Memory B cell (primary cell): Measurements from ENCODE around the gene PDCD6IP.
"Not testable (repeated sequence)": the region's sequence is repeated elsewhere in the genome, so short reads cannot be mapped to it uniquely, and the experiment has no call there.

ENCODE experiments used
- ATAC-seq: fragments of 150-1000 bp; cut with Tn5 transposase; 2 replicates; pipeline ENCODE4 v1.10.0; 2021; ENCODE audit warnings: low read depth, mild to moderate bottlenecking, moderate library complexity
- DNase-seq, 2 donors: peaks; one replicate each; pipeline ENCODE4 v3.0.0; 2022; ENCODE audit warnings: low spot score in 2 of 2
- H3K27ac Mint-ChIP-seq: one replicate; pipeline ENCODE4 v1.8.0; 2022; ENCODE audit warnings: mild to moderate bottlenecking, moderate library complexity, mixed read lengths
- H3K27me3 Mint-ChIP-seq: one replicate; pipeline ENCODE4 v1.8.0; 2022; ENCODE audit warnings: mixed read lengths
- H3K36me3 Mint-ChIP-seq: one replicate; pipeline ENCODE4 v1.8.0; 2022; ENCODE audit warnings: mild to moderate bottlenecking, mixed read lengths
- H3K4me1 Mint-ChIP-seq: one replicate; pipeline ENCODE4 v1.8.0; 2022; ENCODE audit warnings: mixed read lengths
- H3K4me3 Mint-ChIP-seq: one replicate; pipeline ENCODE4 v1.8.0; 2022; ENCODE audit warnings: mild to moderate bottlenecking, moderate library complexity, mixed read lengths
- H3K9me3 Mint-ChIP-seq: one replicate; pipeline ENCODE4 v1.8.0; 2022; ENCODE audit warnings: mixed read lengths

The PDCD6IP gene

GRCh38 chr3:33850599-33850998 is 52.2 kb downstream of the PDCD6IP start:
- DNase-seq, H3K27me3 Mint-ChIP-seq, ATAC-seq, H3K9me3 Mint-ChIP-seq, H3K4me3 Mint-ChIP-seq: not testable (repeated sequence)
- Mint-ChIP-seq H3K27ac (peak overlapping the region; percentile 36), H3K4me1 (peaks cover 18% of the 10 kb centered on the region), H3K36me3 (peaks cover 39% of the 10 kb centered on the region)

GRCh38 chr3:33855407-33855806 is 57.0 kb downstream of the PDCD6IP start:
- H3K9me3 Mint-ChIP-seq, DNase-seq, ATAC-seq, H3K27me3 Mint-ChIP-seq, H3K4me3 Mint-ChIP-seq: not testable (repeated sequence)
- Mint-ChIP-seq H3K4me1 (peaks cover 10% of the 10 kb centered on the region), H3K27ac (peak overlapping the region; percentile 51), H3K36me3 (peaks cover 39% of the 10 kb centered on the region)

- no peak for DNase-seq
- no peaks in the 10 kb centered on the region for H3K27me3 Mint-ChIP-seq
- H3K36me3 Mint-ChIP-seq: peaks cover 38% of the 10 kb centered on the region
- no peaks in the 10 kb centered on the region for H3K9me3 Mint-ChIP-seq
- peaks cover 10% of the 10 kb centered on the region for H3K4me1 Mint-ChIP-seq
- no peak overlapping the region for H3K4me3 Mint-ChIP-seq
- peak overlapping the region; percentile 51 for H3K27ac Mint-ChIP-seq
- no peak for ATAC-seq
Measured at GRCh38 chr3:33855884-33856546, 57.6 kb downstream of the PDCD6IP start.

GRCh38 chr3:33857701-33858100 is 59.3 kb downstream of the PDCD6IP start:
- not testable (repeated sequence) for DNase-seq, H3K27ac Mint-ChIP-seq, H3K9me3 Mint-ChIP-seq, ATAC-seq, H3K4me1 Mint-ChIP-seq, H3K27me3 Mint-ChIP-seq, H3K4me3 Mint-ChIP-seq
- peaks cover 33% of the 10 kb centered on the region for H3K36me3 Mint-ChIP-seq

- ATAC-seq: no peak
- H3K27me3 Mint-ChIP-seq: no peaks in the 10 kb centered on the region
- no peaks in the 10 kb centered on the region for H3K9me3 Mint-ChIP-seq
- H3K36me3 Mint-ChIP-seq: peaks cover 33% of the 10 kb centered on the region
- H3K27ac Mint-ChIP-seq: no peak overlapping the region
- DNase-seq: no peak
- no peak overlapping the region for H3K4me3 Mint-ChIP-seq
- peaks cover 8% of the 10 kb centered on the region for H3K4me1 Mint-ChIP-seq
Measured at GRCh38 chr3:33858131-33858530, 59.7 kb downstream of the PDCD6IP start.

GRCh38 chr3:33860373-33861050 is 62.1 kb downstream of the PDCD6IP start:
- H3K27me3 Mint-ChIP-seq: no peaks in the 10 kb centered on the region
- ATAC-seq (no peak), DNase-seq (no peak)
- peaks cover 3% of the 10 kb centered on the region for H3K4me1 Mint-ChIP-seq
- H3K27ac Mint-ChIP-seq: no peak overlapping the region
- no peaks in the 10 kb centered on the region for H3K9me3 Mint-ChIP-seq
- no peak overlapping the region for H3K4me3 Mint-ChIP-seq
- peaks cover 33% of the 10 kb centered on the region for H3K36me3 Mint-ChIP-seq

GRCh38 chr3:33865133-33865532 is 66.7 kb downstream of the PDCD6IP start:
- H3K4me3 Mint-ChIP-seq: no peak overlapping the region
- ATAC-seq (no peak), DNase-seq (no peak)
- no peaks in the 10 kb centered on the region for H3K27me3 Mint-ChIP-seq
- H3K9me3 Mint-ChIP-seq: no peaks in the 10 kb centered on the region
- peaks cover 22% of the 10 kb centered on the region for H3K36me3 Mint-ChIP-seq
- no peak overlapping the region for H3K27ac Mint-ChIP-seq
- no peaks in the 10 kb centered on the region for H3K4me1 Mint-ChIP-seq

GRCh38 chr3:33868309-33868708 is 69.9 kb downstream of the PDCD6IP start:
- ATAC-seq: no peak
- Mint-ChIP-seq H3K36me3 (peaks cover 16% of the 10 kb centered on the region), H3K4me3 (no peak overlapping the region), H3K9me3 (no peaks in the 10 kb centered on the region), H3K4me1 (no peaks in the 10 kb centered on the region), H3K27me3 (no peaks in the 10 kb centered on the region), H3K27ac (peak overlapping the region; percentile 47)
- no peak for DNase-seq

GRCh38 chr3:33869977-33870376 is 71.5 kb downstream of the PDCD6IP start:
- peak overlapping the region; percentile 47 for H3K27ac Mint-ChIP-seq
- H3K9me3 Mint-ChIP-seq: peaks cover 2% of the 10 kb centered on the region
- no peak for DNase-seq
- H3K27me3 Mint-ChIP-seq: no peaks in the 10 kb centered on the region
- H3K36me3 Mint-ChIP-seq: peaks cover 11% of the 10 kb centered on the region
- no peak overlapping the region for H3K4me3 Mint-ChIP-seq
- H3K4me1 Mint-ChIP-seq: no peaks in the 10 kb centered on the region
- no peak for ATAC-seq

GRCh38 chr3:33874815-33875214 is 76.4 kb downstream of the PDCD6IP start:
- no peak for ATAC-seq
- no peaks in the 10 kb centered on the region for H3K4me1 Mint-ChIP-seq
- H3K9me3 Mint-ChIP-seq: peaks cover 2% of the 10 kb centered on the region
- H3K36me3 Mint-ChIP-seq: peaks cover 4% of the 10 kb centered on the region
- no peaks in the 10 kb centered on the region for H3K27me3 Mint-ChIP-seq
- no peak overlapping the region for H3K4me3 Mint-ChIP-seq
- no peak for DNase-seq
- no peak overlapping the region for H3K27ac Mint-ChIP-seq

GRCh38 chr3:33875680-33876079 is 77.2 kb downstream of the PDCD6IP start:
- DNase-seq: no peak
- Mint-ChIP-seq H3K4me3 (no peak overlapping the region), H3K9me3 (peaks cover 2% of the 10 kb centered on the region), H3K36me3 (peaks cover 4% of the 10 kb centered on the region), H3K27me3 (no peaks in the 10 kb centered on the region), H3K4me1 (no peaks in the 10 kb centered on the region), H3K27ac (no peak overlapping the region)
- ATAC-seq: no peak

- no peak for DNase-seq
Measured at GRCh38 chr3:33877187-33877586, 78.8 kb downstream of the PDCD6IP start.

GRCh38 chr3:33879540-33879939 is 81.1 kb downstream of the PDCD6IP start:
- H3K4me3 Mint-ChIP-seq: no peak overlapping the region
- H3K27me3 Mint-ChIP-seq: no peaks in the 10 kb centered on the region

More at GRCh38 chr3:33877187-33877586, 78.8 kb downstream of the PDCD6IP start:
- peaks cover 2% of the 10 kb centered on the region for H3K36me3 Mint-ChIP-seq
- peaks cover 2% of the 10 kb centered on the region for H3K9me3 Mint-ChIP-seq
- H3K27ac Mint-ChIP-seq: no peak overlapping the region
- no peak for ATAC-seq
- no peaks in the 10 kb centered on the region for H3K4me1 Mint-ChIP-seq
- no peak overlapping the region for H3K4me3 Mint-ChIP-seq
- no peaks in the 10 kb centered on the region for H3K27me3 Mint-ChIP-seq

GRCh38 chr3:33881156-33882064 is 83.0 kb downstream of the PDCD6IP start:
- no peaks in the 10 kb centered on the region for H3K9me3 Mint-ChIP-seq
- ATAC-seq: no peak
- H3K4me1 Mint-ChIP-seq: peaks cover 4% of the 10 kb centered on the region
- no peak overlapping the region for H3K27ac Mint-ChIP-seq
- no peak for DNase-seq
- H3K27me3 Mint-ChIP-seq: peaks cover 7% of the 10 kb centered on the region
- H3K36me3 Mint-ChIP-seq: no peaks in the 10 kb centered on the region
- no peak overlapping the region for H3K4me3 Mint-ChIP-seq

More at GRCh38 chr3:33879540-33879939, 81.1 kb downstream of the PDCD6IP start:
- DNase-seq (no peak), ATAC-seq (no peak)
- no peak overlapping the region for H3K27ac Mint-ChIP-seq
- H3K9me3 Mint-ChIP-seq: no peaks in the 10 kb centered on the region
- peaks cover 4% of the 10 kb centered on the region for H3K4me1 Mint-ChIP-seq
- no peaks in the 10 kb centered on the region for H3K36me3 Mint-ChIP-seq
